22Rv1 (cell line): ENCODE data around the gene KRT16.
"Not testable (repeated sequence)": the region's sequence is repeated elsewhere in the genome, so short reads cannot be mapped to it uniquely, and the experiment has no call there.

Source experiments
- H3K27ac ChIP-seq: fragments of 450-650 bp; 2 replicates; pipeline ENCODE4 v1.5.1; 2017
- CTCF ChIP-seq: fragments of 450-650 bp; IDR thresholded peaks from 2 replicates; pipeline ENCODE4 v1.5.1; 2017; ENCODE audit warnings: mild to moderate bottlenecking
- ZFX ChIP-seq: fragments of 450-650 bp; IDR thresholded peaks from 2 replicates; pipeline ENCODE4 v1.6.1; 2017; ENCODE audit warnings: antibody characterized with exemption, borderline replicate concordance

The KRT16 gene

DNA sequence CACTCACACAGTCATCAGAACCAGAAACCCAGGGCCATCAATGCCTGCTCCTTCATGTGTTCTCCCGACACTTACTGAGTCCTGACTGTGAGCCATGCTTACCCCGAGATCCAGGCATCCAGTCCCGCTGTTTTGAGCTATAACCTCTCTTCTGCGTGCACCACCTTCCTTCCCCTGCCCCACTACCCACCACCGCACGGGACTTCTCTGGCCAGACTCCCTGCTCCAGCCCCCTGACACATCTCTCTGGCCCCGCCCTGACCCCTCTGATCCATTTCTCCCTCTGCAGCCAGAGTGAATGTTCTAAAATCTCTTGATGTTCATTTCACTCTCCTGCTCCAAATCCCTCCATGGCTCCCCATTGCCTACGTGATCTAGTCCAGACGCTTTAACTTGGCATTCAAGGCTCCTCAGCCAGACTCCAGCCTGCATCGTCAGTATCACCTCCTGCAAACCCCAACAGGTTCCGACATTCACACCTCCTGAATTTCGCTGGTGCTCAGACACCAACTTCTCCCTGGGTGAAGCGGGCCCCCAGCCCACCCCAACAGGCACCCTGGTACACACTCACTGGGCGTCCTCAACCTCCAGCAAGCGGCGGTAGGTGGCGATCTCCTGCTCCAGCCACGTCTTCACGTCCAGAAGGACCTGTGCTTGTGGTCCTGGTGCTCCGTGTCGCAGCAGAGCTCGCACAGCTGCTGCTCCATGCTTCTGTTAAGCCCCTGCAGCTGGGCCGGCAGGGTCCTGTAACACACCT is 14.9 kb upstream of the KRT16 start:
- TF ChIP-seq CTCF (peak; percentile 19; the same call in 1 of the 2 replicates), ZFX (no peak)
- H3K27ac ChIP-seq, result no peak overlapping the region

DNA sequence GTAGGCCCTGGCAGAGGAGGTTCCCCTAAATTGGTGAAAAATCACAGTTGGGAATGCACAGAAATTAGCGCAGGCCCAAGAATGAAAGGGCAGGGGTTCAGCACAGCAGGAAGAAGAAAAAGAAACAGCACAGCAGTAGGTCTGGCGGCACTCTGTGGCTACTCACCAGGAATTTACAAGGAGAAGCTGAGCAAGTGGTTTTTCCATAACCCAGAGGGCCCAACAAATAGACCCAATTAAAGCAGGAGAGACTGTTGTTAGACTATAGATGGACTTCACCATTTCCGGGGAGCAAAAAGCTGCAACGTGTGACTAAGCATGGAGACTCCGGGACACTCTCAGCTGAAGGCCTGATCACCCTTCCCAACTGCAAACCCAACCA is 14.3 kb upstream of the KRT16 start:
- H3K27ac ChIP-seq, result not testable (repeated sequence)

- not testable (repeated sequence) for H3K27ac ChIP-seq
Observed at GRCh38 chr17:41626028-41626913, 13.7 kb upstream of the KRT16 start.

GRCh38 chr17:41625602-41626001 is 13.0 kb upstream of the KRT16 start:
- no peak for TF ChIP-seq CTCF
- H3K27ac ChIP-seq, result no peak overlapping the region

DNA sequence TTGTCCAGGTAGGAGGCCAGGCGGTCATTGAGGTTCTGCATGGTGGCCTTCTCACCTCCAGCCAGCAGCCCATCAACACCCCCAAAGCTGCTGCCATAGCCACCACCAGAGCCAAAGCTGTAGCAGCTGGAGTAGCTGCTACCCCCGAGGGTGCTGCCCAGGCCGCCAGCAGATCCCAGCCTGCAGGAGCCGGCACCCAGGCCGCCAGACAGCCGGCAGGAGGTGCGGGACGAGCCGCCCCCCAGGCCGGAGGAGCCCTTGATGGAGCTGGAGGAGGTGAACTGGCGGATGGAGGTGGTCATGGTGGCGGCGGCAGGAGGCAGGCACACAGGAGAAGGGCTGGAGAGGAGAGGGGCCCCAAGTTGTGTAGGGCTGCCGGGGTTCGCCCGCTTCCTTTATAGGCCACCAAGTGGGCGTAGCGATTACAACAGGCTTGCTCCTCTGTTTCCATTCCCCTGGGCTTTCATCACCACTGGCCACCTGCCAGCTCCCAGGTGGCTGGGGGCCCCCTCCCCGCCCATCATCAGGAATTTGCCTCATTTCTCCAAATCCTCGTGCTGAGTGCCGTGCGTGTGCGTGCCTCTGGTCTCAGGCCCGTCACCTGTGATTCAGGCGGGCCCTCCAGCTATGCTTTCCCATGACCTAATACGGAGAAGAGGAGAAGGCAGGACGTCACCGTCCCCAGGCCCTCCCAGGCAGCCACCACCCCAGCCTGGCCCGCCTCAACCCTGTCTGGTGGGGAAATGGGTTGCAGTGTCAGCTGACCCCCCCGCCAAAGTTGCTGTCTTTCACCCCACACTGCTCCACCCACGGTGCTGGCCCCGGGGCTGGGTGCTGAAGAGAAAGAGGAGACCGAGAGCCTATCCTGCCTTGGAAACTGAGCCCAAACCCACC is 11.9 kb upstream of the KRT16 start, which contains the start of gene KRT17:
TSS of gene KRT17 (minus strand) at position 368 of the 894 bp plus-strand sequence. CDS start at position 302, 66 bp downstream.
- H3K27ac ChIP-seq, result no peak within 1 kb of the TSS
- no peak for TF ChIP-seq CTCF
- TF ChIP-seq ZFX, result no peak

GRCh38 chr17:41623184-41623861 is 10.8 kb upstream of the KRT16 start:
- H3K27ac ChIP-seq, result not testable (repeated sequence)

- H3K27ac ChIP-seq, result not testable (repeated sequence)
Observed at GRCh38 chr17:41622340-41623183, 10.0 kb upstream of the KRT16 start.

DNA sequence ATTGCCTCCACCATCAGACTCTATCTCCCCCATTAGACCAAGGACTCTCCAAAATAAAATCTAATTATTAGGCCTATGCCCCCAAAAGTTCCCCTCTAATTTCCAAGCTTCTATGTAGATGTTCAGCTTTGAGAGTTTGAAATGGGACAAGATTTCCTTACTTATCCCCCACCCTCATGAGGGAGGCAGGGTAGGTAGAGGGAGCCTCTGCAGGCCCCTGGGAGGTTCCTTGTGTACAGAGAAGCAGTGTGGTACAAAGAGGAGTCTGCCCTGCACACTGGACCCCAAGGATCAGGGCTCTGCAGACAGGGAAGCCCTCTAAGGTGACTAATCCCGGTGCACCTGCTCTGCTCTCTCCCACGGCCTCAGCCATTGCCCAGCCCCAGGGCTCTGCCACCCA is 9.3 kb upstream of the KRT16 start:
- H3K27ac ChIP-seq, result no peak overlapping the region
- TF ChIP-seq CTCF, result no peak
- TF ChIP-seq ZFX, result no peak

GRCh38 chr17:41621435-41621817 is 8.9 kb upstream of the KRT16 start:
- not testable (repeated sequence) for H3K27ac ChIP-seq
